GM19351 (cell line): ENCODE measurements around the gene ADM2.

Experiments used
- ATAC-seq: cut with Tn5 transposase; IDR thresholded peaks from one replicate; pipeline ENCODE4 v1.9.1; 2021; ENCODE audit warnings: mild to moderate bottlenecking, moderate library complexity; ENCODE audit not compliant: unreplicated experiment

ADM2 gene

DNA sequence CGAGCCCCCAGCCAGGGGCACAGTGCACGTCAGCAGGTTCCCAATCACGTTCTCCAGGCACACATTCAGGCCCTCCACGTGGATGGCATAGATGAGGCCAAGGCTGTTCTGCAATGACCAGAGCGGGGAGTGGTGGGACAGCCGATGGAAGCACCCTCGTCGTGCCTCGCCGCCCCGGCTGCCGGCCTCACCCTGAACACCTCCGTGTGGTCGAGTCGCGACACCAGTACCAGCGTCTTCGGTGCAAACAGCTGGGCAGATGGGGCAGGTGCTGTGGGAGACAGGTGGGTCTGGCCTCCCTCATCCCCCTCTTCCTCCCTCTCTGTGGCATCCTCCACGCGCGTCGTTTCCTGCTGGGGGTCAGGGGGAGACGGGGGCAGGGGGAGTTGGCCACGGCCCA lies 14.0 kb upstream of the ADM2 start:
- ATAC-seq = no peak

DNA sequence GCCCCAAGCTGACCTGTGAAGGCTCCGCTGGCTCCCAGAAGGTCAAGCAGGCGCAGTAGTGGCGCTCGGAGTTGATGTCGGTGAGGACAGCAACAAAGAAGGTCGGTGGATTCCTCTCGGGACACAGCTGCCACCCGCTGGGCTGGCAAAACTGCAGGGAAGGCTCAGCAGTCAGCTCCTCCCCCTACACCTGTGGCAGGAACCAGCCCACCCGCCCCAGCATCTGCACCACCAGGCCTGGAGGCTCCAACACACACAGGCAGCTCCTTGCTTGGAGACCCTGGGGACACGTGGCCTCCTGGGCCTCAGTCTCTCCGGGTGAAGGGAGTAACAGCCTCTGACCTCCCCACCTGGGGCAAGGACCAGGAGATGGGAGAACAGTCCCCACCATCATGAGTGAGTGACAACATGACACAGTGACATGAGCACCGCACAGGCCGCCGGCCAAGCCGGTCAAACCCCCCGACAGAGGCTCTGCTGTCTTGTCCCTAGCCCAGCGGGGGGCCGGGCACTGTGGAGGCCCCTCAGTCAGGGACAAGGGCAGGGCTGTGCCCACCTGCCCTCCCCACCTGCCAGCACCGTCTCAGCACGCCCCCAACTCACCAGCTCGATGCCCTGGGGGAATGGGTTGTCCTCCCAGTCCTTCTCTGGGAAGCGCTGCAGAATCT lies 13.4 kb upstream of the ADM2 start:
- no peak for ATAC-seq

DNA sequence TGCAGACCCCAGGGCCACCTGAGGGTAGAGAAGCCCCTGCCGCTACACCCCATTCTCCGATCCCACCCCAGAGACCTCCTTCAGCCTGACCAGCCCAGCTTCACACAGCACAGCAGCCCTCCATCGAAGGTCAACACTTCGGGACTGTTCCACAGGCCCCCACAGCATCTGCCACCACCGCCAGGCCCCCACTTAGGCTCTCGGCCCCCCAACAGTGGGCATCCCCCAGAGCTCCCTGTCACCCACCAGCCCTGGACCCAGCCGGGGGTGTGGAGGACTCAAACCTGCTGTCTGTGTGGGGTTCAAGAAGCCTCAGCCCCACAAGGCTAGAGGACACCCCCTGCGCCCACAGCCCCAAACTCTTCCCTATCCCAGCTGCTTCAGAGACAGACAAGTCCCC lies 12.7 kb upstream of the ADM2 start:
- ATAC-seq = no peak

- ATAC-seq = peak; percentile 63
Observed at GRCh38 chr22:50469377-50470305, 11.7 kb upstream of the ADM2 start.

- no peak for ATAC-seq
Observed at GRCh38 chr22:50470491-50470890, 10.9 kb upstream of the ADM2 start.

- no peak for ATAC-seq
Observed at GRCh38 chr22:50471197-50471847, 10.0 kb upstream of the ADM2 start.

GRCh38 chr22:50471962-50472361 lies 9.4 kb upstream of the ADM2 start:
- ATAC-seq = no peak

- ATAC-seq = no peak
Observed at GRCh38 chr22:50473088-50473487, 8.3 kb upstream of the ADM2 start.

- ATAC-seq = no peak
Observed at GRCh38 chr22:50473855-50474671, 7.3 kb upstream of the ADM2 start.

DNA sequence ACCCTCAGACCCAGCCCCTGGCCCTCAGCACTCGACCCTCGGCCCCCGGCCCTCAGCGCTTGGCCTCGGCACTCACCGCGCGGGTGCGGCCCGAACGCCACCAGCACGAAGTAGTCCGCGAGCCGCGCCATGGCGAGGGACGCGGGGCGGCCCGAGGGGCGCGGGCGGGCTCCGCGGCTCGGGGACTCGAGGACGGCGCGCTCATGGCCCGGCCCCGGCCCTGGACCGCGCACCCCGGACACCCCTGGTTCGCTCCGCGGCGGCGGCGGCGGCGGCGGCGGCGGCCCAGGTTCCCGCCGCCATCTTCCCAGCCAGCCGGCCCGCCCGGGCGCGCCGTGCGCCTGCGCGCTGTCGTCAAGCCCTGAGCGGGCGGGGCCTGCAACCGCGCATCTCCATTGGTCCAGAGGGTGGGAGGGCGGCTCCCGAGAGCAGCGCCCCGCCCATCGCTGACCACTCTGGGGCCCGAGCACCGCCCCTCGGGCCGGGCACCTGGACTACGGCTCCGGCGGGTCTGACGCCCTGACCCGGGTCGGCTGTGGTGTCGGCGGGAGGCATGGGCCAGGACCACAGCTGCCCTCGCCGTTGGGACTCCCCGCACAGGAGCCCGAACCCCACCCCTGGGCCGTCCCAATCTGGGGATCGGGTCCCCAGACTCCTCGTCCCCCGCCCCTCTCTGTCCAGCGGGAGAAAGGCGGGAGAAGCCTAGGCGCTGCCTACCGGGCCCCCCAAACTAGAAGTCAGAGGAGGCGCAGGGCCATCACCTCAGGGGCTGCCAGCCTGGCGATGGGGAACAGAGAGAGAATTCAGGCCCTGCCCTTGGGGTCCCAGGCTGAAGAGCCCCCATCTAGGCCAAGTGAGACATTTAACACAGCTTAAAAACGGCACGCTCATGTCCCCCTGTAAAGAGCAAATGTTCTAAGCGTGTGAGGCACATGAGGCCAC lies 6.4 kb upstream of the ADM2 start, which contains the start of gene SBF1:
Gene SBF1, minus strand, starts transcription at position 326 of the 942 bp plus-strand sequence. Its CDS starts 195 bp downstream, at position 131.
- peak; percentile 64 for ATAC-seq

- ATAC-seq = no peak
Observed at GRCh38 chr22:50475652-50476002, 5.7 kb upstream of the ADM2 start.

- ATAC-seq = no peak
Observed at GRCh38 chr22:50476868-50477267, 4.5 kb upstream of the ADM2 start.

- ATAC-seq = no peak
Observed at GRCh38 chr22:50477923-50478322, 3.4 kb upstream of the ADM2 start.

DNA sequence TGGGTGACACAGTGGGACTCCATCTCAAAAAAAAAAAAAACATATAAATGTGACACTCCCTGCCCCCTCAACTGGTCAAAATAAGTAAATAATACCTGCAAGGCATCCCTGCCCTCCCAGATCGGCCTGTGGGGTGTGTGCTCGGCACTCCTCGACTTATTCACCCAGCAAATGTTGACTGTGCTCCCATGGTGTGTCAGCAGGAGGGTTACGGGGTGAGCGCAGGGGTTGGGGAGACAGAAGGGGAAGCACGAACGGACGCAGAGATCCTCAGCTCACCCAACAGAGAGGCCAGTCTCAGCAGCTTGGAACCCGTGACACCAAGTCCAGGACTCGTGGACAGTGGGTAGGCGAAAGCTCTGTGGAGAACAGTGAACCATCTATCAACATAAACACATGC lies 1.6 kb upstream of the ADM2 start:
- ATAC-seq = no peak

GRCh38 chr22:50481045-50481439 lies 301 bp upstream of the ADM2 start:
- ATAC-seq = no peak

DNA sequence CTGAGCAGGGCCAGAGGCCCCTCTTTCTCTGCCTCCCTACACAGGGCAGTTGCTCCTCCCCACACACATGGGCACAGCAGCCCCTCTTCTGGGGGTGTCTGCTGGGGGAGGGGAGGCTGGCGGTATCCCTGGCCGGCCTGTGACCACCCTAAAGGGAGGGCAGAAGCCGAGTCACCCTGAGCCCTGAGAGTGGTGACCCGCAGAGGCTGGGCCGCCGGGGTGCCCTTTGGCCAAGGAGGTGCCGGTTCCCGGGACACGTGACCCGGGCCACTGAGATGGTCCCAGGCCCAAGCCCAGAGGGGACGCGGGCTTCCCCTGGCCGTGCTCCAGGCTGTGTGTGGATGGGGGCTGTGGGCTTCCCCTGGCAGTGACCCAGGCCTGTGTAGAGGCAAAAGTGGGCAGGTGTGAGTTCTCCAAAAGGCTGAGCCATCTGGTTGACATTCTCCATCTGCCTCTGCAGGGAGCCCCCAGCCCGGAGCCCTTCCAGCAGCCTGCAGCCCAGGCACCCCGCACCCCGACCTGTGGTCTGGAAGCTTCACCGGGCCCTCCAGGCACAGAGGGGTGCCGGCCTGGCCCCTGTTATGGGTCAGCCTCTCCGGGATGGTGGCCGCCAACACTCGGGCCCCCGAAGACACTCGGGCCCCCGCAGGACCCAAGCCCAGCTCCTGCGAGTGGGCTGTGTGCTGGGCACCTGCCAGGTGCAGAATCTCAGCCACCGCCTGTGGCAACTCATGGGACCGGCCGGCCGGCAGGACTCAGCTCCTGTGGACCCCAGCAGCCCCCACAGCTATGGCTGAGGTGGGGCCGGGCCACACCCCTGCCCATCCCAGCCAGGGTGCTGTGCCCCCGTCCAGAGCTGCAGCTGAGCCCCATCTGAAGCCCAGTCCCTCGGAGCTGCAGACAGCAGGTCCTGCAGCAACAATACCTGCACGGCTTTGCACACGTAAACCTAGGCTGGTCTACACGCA lies 1.0 kb downstream of the ADM2 start:
- ATAC-seq = no peak

- ATAC-seq = no peak
Observed at GRCh38 chr22:50483106-50483505, 1.8 kb downstream of the ADM2 start.

GRCh38 chr22:50483556-50483955 lies 2.2 kb downstream of the ADM2 start:
- ATAC-seq = no peak
